ELF-1 (cell line): ENCODE results near the gene EFCAB8.
A peak's percentile ranks its signal among the peaks of the same experiment; 100 is the strongest.
"Not testable (repeated sequence)": the region's sequence is repeated elsewhere in the genome, so short reads cannot be mapped to it uniquely, and the experiment has no call there.

ENCODE experiments used
- DNase-seq: peaks from one replicate; pipeline ENCODE4 v3.0.0-alpha.2; 2016; ENCODE audit warnings: low read depth, low spot score

EFCAB8 gene

DNA sequence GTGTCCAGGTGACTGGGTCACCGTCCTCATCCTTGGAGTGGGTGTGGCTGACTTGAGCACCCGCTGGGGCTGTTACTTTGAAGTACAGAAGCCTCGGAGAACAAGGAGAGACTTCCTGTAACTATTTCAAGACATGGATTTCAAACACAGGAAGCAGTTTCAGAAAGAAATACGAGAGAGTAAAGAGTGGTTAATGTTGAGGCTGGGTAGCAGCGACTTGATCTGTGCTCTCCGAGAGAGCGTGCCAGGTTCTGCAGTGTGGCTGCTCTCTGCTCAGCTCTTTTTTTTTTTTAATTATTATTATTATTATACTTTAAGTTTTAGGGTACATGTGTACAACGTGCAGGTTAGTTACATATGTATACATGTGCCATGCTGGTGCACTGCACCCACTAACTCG is 17.5 kb upstream of the EFCAB8 start:
- no peak for DNase-seq

DNA sequence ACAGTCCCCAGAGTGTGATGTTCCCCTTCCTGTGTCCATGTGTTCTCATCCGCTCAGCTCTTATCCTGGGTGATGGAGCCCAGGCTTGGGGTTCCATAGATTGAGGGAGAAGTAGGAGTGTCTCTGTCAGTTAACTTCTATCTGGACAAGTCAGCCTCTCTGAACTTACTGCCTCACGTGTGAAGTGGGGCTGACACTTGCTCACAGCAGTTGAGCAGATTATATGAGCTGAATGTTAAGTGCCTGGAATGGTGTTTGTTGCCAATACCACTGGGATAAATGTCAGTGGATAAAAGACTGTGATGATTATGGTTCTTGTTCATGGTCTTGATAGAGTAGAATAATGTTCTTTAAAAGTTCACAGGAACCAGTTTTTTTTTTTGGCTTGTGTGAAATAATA is 17.1 kb upstream of the EFCAB8 start:
- DNase-seq = no peak

- DNase-seq = no peak
Observed at GRCh38 chr20:32842688-32843524, 15.8 kb upstream of the EFCAB8 start.

GRCh38 chr20:32845786-32846185 is 12.9 kb upstream of the EFCAB8 start:
- no peak for DNase-seq

- no peak for DNase-seq
Observed at GRCh38 chr20:32846852-32847251, 11.9 kb upstream of the EFCAB8 start.

- DNase-seq = no peak
Observed at GRCh38 chr20:32847964-32848363, 10.8 kb upstream of the EFCAB8 start.

DNA sequence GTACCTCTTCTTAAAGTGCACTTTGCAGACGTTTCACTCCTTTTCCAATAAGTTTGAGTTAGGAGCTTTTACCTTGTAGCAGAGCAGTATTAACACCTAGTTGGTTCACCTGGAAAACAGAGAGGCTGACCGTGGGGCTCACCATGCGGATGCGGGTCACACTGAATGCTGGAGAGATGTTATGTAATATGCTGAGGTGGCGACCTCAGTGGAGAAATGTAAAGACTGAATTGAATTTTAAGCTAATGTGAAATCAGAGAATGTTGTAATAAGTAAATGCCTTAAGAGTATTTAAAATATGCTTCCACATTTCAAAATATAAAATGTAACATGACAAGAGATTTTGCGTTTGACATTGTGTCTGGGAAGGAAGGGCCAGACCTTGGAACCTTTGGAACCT is 9.9 kb upstream of the EFCAB8 start:
- DNase-seq = no peak

- DNase-seq = no peak
Observed at GRCh38 chr20:32849577-32849976, 9.1 kb upstream of the EFCAB8 start.

GRCh38 chr20:32855387-32855786 is 3.3 kb upstream of the EFCAB8 start:
- DNase-seq = no peak

DNA sequence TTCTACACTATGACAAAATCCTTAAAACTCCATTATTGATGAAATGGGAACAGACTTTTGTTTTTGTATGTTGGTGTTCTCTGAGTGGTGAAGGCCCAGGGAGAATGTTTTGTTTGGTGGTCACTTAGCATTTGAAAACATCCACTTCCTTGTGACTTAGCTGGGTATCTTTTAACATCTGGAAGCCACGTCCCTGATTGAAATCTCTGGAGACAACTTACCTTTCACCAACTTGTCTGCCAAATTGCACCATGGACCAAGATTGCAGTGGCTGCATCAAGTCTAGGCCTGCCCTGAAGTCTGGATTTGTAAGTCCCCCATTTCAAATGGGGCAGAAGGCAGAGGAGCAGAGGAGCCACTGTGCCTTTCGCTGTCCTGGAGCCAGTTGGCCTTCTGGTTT is 534 bp upstream of the EFCAB8 start:
- DNase-seq = peak; percentile 30

- DNase-seq = no peak
Observed at GRCh38 chr20:32861446-32861845, 2.7 kb downstream of the EFCAB8 start.

DNA sequence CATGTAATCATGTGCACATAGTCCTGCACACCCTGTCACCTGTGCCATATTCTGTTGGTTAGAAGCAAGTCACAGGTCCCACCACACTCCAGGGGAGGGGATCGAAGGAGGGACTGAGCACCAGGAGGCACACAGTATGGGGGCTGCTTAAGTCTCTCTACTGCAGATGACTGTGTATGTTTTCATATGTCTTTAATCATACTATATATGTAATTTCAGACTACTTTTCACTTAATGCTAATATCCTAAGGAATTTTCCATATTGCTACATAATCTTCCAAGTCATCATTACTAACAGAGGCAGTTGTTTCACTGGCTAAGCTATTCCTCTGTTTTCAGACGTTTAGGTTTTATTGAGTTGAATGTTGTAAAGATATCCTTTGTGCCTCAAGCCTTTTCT is 10.8 kb downstream of the EFCAB8 start:
- no peak for DNase-seq

GRCh38 chr20:32870526-32870925 is 11.8 kb downstream of the EFCAB8 start:
- DNase-seq = not testable (repeated sequence)

- no peak for DNase-seq
Observed at GRCh38 chr20:32870985-32871384, 12.3 kb downstream of the EFCAB8 start.

DNA sequence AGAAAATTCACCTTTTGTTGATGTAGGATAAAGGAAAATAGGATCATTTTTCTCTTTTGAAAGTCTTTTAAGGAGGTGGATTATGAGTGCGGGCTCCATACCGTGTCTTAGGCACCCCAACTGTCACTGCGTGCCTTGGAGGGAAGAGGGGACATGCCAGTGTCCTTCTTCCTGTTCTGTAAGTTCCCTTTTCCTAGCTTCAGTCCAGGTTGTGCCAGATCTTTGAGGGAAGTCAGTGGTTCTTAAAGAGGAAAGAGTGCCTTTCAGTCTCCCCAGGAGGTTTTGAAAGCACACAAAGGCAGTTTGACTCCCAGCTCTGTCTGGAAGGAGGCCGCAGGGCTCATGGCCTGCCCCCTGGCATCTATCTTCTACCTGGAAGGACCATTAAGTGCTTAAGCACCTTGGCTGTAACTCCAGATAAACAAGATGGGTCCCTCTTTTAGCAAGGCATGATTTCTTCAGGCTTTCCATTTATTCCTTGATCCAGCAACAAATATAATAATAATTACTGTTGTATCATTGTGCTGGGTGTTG is 13.0 kb downstream of the EFCAB8 start:
- no peak for DNase-seq

- DNase-seq = no peak
Observed at GRCh38 chr20:32872266-32872665, 13.5 kb downstream of the EFCAB8 start.

- DNase-seq = no peak
Observed at GRCh38 chr20:32875673-32876072, 16.9 kb downstream of the EFCAB8 start.

GRCh38 chr20:32877507-32877906 is 18.8 kb downstream of the EFCAB8 start:
- DNase-seq = no peak

DNA sequence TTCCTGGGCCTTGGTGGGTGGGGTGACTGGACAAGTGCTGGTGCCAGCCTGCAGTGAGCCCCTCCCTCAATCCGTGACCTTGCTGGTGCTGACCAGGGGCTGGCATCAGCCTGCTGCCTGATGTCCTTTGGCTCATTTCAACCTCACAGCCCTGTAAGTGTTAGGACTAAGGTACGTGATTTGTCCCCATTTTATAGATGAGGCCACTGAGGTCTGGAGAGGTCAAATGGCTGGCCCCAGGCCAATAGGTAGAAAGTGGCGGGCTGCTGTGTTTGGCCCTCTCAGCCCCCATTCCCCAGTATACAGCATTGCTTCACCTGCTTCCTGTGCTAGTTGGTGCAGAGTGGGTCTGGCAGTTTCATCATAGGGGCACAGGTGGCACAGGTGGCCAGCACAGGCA is 20.1 kb downstream of the EFCAB8 start:
- DNase-seq = no peak

DNA sequence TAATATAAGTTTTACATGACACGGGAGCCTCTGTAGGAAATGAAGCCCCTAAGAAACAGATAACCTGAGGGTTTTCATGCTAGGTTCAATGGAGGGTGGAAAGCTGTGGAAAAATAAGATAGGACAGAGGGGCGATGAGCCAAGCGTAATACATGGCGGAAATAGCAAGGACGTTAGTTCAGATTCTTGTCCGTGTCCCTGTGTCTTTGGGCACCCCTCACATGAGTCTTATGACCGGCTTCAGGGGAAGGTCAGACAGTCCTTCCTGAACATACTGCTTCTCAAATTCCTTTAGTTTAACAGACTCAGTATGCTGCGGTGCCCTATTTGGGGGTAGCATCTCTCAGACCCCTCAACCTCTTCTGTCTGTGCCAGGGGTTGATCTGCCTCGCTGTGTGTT is 20.8 kb downstream of the EFCAB8 start:
- no peak for DNase-seq

DNA sequence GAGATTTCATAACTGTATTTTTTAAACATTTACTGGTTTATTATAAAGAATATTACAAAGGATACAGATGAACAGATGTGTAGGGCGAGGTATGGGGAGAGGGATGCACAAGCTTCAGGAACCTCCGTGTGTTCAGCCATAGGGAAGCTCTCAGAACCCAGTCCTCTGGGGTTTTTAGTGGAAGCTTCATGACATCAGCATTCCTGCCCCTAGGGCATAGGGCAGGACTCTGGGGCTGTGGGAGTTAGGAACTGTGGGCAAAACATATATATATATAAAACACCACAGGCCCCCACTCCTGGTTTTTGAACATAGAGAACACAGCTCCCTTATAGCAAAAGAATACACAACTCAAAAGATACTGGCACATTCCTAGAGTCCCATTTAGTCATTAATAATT is 21.9 kb downstream of the EFCAB8 start:
- DNase-seq = no peak

DNA sequence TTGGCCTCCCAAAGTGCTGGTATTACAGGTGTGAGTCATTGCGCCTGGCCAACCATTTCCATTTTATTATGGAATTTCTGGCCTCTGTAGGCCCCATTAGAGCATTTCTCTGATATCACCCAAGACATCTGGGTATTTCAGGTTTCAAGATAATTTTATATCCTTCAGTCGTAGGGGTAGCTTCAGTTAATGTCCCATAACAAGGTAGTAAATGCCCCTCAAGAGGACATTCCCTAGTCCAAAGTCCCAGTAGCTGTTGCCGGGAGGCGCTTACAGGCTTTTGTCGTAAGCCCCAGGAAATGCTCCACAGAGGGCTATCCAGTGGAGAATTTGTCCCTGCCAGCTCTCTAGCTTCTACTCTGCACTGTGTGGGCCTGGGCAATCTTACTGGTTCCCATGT is 24.4 kb downstream of the EFCAB8 start:
- DNase-seq = no peak

DNA sequence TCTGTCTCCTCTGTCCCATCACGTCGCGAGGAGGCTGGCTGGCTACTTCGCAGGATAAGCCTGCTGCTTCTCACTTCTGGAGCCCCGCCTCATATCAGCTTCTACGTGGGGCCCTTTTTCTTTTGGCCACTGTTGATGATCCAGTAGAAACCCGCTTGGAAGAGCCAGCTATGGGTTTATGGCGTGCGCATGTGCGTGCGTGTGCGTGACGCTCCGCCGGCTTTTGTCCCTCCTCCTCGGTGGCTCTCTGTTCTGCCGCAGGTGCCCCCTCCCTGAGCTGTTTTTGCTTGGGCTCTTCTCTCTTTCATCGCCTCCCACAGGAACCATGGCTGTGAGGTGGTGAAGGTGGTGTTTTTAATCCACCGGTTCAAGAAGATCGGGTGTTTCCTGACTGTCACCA is 26.5 kb downstream of the EFCAB8 start:
- DNase-seq = no peak

DNA sequence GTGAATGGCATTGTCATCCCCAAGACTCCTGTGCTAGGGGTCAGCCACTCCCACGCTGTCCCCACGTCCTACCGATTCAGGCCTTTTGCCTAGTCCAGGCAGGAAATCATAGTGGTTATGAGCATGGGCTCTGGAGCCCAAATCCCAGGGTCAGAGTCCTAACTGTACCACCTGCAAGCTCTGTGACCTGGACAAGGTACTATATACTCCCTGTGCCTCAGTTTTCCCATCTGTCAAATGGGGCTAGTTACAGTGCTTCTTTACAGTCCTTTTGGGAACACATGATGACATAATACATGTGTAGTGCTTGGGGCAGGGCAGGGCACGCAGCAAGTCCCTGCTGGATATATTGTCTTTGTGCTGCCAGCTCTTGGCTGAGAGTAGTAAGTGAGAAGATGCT is 27.2 kb downstream of the EFCAB8 start:
- no peak for DNase-seq
